Liver (tissue), 3 donors: ENCODE results near the gene ADAM10.

Source experiments
- GABPA ChIP-seq, 2 donors: IDR thresholded peaks in 1 of 2; conservative IDR thresholded peaks in 1 of 2; 2 replicates each; pipeline ENCODE4 v1.6.1; 2016; ENCODE audit warnings: antibody characterized with exemption in 2 of 2, mild to moderate bottlenecking in 1 of 2, moderate library complexity in 1 of 2
- SP1 ChIP-seq: IDR thresholded peaks from 2 replicates; pipeline ENCODE4 v1.6.1; 2018; ENCODE audit warnings: antibody characterized with exemption, mild to moderate bottlenecking
- TAF1 ChIP-seq: conservative IDR thresholded peaks from 2 replicates; pipeline ENCODE4 v1.6.1; 2016; ENCODE audit warnings: antibody characterized with exemption, mild to moderate bottlenecking
- TF ChIP-seq, protein P1 (sequence below): IDR thresholded peaks from 2 replicates; pipeline ENCODE4 v1.6.1; 2016; ENCODE audit warnings: antibody characterized with exemption, mild to moderate bottlenecking
- TF ChIP-seq, protein P2 (sequence below): fragments of 150-350 bp; IDR thresholded peaks from 2 replicates; pipeline ENCODE4 v1.5.1; 2017; ENCODE audit warnings: improper control_type of control experiment, low read depth, low read length; ENCODE audit not compliant: missing input control
- TF ChIP-seq, protein P3 (sequence below): IDR thresholded peaks from 2 replicates; pipeline ENCODE4 v1.6.1; 2016; ENCODE audit warnings: antibody characterized with exemption
- donor health status: healthy.
- donor health status: healthy.

DNA sequence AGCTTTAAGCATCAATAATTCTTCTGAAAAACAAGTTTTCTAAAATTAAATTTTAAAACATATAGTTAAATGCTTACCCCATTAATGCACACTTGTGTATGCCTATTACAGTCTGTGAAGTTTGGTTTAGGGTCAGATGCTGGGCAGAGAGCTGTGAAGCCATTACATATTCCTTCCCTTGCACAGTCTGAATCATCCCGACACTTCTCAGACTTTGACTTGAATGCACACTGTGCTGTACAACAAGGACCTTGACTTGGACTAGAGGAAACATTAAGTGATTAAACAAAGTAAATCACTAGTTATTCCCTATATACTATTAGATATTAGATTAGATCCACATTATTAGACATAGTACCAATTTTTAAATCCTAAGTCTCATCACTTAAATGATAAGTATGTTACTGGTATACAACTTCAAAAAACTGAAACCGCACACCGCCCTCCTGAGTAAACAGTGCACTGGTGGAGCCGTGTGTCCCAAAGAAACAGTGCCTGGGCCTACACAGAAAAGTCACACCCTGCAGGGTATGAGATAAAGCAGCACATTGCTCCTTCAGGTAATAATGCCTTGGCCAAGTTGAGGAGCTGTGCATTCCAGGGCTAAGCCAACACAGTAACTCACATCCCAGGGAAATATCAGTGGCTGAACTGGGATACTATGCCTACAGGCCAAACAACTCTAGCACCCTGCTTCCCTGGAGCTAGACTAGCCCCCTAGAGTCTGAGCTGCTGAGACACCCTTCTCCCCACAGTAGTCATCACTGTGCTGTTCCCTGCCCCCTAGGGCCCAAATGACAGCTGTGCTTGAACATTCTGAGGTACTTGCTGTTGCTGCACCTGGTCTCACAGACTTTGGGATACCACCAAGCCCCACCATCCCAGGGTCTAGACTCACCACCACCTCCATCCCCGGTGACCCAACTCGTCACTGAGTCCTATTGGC, 137.5 kb downstream of the ADAM10 start:
- TF ChIP-seq GABPA (IDR thresholded peaks at IDR 0.05 in 1 of 2, conservative IDR thresholded peaks at IDR 0.05 in 1 of 2) = no peak
- TF ChIP-seq, protein P1, sequence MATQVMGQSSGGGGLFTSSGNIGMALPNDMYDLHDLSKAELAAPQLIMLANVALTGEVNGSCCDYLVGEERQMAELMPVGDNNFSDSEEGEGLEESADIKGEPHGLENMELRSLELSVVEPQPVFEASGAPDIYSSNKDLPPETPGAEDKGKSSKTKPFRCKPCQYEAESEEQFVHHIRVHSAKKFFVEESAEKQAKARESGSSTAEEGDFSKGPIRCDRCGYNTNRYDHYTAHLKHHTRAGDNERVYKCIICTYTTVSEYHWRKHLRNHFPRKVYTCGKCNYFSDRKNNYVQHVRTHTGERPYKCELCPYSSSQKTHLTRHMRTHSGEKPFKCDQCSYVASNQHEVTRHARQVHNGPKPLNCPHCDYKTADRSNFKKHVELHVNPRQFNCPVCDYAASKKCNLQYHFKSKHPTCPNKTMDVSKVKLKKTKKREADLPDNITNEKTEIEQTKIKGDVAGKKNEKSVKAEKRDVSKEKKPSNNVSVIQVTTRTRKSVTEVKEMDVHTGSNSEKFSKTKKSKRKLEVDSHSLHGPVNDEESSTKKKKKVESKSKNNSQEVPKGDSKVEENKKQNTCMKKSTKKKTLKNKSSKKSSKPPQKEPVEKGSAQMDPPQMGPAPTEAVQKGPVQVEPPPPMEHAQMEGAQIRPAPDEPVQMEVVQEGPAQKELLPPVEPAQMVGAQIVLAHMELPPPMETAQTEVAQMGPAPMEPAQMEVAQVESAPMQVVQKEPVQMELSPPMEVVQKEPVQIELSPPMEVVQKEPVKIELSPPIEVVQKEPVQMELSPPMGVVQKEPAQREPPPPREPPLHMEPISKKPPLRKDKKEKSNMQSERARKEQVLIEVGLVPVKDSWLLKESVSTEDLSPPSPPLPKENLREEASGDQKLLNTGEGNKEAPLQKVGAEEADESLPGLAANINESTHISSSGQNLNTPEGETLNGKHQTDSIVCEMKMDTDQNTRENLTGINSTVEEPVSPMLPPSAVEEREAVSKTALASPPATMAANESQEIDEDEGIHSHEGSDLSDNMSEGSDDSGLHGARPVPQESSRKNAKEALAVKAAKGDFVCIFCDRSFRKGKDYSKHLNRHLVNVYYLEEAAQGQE = no peak
- TF ChIP-seq, protein P2, sequence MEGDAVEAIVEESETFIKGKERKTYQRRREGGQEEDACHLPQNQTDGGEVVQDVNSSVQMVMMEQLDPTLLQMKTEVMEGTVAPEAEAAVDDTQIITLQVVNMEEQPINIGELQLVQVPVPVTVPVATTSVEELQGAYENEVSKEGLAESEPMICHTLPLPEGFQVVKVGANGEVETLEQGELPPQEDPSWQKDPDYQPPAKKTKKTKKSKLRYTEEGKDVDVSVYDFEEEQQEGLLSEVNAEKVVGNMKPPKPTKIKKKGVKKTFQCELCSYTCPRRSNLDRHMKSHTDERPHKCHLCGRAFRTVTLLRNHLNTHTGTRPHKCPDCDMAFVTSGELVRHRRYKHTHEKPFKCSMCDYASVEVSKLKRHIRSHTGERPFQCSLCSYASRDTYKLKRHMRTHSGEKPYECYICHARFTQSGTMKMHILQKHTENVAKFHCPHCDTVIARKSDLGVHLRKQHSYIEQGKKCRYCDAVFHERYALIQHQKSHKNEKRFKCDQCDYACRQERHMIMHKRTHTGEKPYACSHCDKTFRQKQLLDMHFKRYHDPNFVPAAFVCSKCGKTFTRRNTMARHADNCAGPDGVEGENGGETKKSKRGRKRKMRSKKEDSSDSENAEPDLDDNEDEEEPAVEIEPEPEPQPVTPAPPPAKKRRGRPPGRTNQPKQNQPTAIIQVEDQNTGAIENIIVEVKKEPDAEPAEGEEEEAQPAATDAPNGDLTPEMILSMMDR = no peak
- TF ChIP-seq, protein P3, sequence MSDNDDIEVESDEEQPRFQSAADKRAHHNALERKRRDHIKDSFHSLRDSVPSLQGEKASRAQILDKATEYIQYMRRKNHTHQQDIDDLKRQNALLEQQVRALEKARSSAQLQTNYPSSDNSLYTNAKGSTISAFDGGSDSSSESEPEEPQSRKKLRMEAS = no peak
- no peak for TF ChIP-seq TAF1
- no peak for TF ChIP-seq SP1
